ENCODE measurements around the gene SYP.
"Not testable (repeated sequence)": the region's sequence is repeated elsewhere in the genome, so short reads cannot be mapped to it uniquely, and the experiment has no call there.

SYP gene

GRCh38 chrX:49165901-49166881 lies 33.8 kb downstream of the SYP start:
- peak; percentile 97 for DNase-seq

GRCh38 chrX:49164589-49165360 lies 35.2 kb downstream of the SYP start:
- DNase-seq: no peak

- DNase-seq: peak; percentile 99
Measured at GRCh38 chrX:49163555-49164419, 36.2 kb downstream of the SYP start.

- no peak for DNase-seq
Measured at GRCh38 chrX:49162620-49163019, 37.4 kb downstream of the SYP start, which contains the start of gene MAGIX. MAGIX (plus strand) TSS chrX:49162758; CDS start chrX:49162890, 132 bp downstream.

GRCh38 chrX:49161632-49162031 lies 38.4 kb downstream of the SYP start:
- no peak for DNase-seq

- DNase-seq: no peak
Measured at GRCh38 chrX:49160908-49161307, 39.1 kb downstream of the SYP start.

GRCh38 chrX:49157194-49157593 lies 42.8 kb downstream of the SYP start:
- no peak for DNase-seq

GRCh38 chrX:49155900-49156837 lies 43.8 kb downstream of the SYP start:
- peak; percentile 95 for DNase-seq

GRCh38 chrX:49155243-49155899 lies 44.6 kb downstream of the SYP start:
- DNase-seq: peak; percentile 96

GRCh38 chrX:49153467-49153866 lies 46.5 kb downstream of the SYP start:
- no peak for DNase-seq

GRCh38 chrX:49149291-49149690 lies 50.7 kb downstream of the SYP start:
- DNase-seq: not testable (repeated sequence)

GRCh38 chrX:49148390-49149100 lies 51.4 kb downstream of the SYP start:
- peak; percentile 95 for DNase-seq

- DNase-seq: no peak
Measured at GRCh38 chrX:49147936-49148335, 52.1 kb downstream of the SYP start.

GRCh38 chrX:49147282-49147681 lies 52.7 kb downstream of the SYP start:
- DNase-seq: no peak

GRCh38 chrX:49143154-49143553 lies 56.8 kb downstream of the SYP start:
- DNase-seq: not testable (repeated sequence)

GRCh38 chrX:49142264-49142663 lies 57.7 kb downstream of the SYP start:
- DNase-seq: not testable (repeated sequence)

- peak; percentile 65 for DNase-seq
Measured at GRCh38 chrX:49139713-49140112, 60.3 kb downstream of the SYP start.

Measured in OCI-M1 (cell line).